Colonic mucosa (tissue), 4 donors: ENCODE measurements around the gene CLDN4. TPM values are rescaled to one million over a fixed set of nuclear protein-coding genes. Genes with fewer than 3 reads are reported as not detected.
A peak's percentile ranks its signal among the peaks of the same experiment; 100 is the strongest.

Source experiments
- DNase-seq: peaks from one replicate; pipeline ENCODE4 v3.0.0-alpha.2; 2020
- H3K27ac ChIP-seq: fragments of 200-600 bp; one replicate; pipeline ENCODE4 v1.8.0; 2021
- H3K27me3 ChIP-seq: fragments of 200-600 bp; one replicate; pipeline ENCODE4 v1.8.0; 2021
- H3K36me3 ChIP-seq: fragments of 200-600 bp; one replicate; pipeline ENCODE4 v1.8.0; 2021
- H3K4me1 ChIP-seq: fragments of 200-600 bp; one replicate; pipeline ENCODE4 v1.8.0; 2021; ENCODE audit warnings: mild to moderate bottlenecking
- H3K4me3 ChIP-seq: fragments of 200-600 bp; one replicate; pipeline ENCODE4 v1.8.0; 2021
- H3K9ac ChIP-seq, 2 donors: one replicate each; pipeline ENCODE4 v1.7.0; 2013; ENCODE audit warnings: control low read depth in 2 of 2, low read depth in 2 of 2, low read length in 2 of 2
- H3K9me3 ChIP-seq: fragments of 200-600 bp; one replicate; pipeline ENCODE4 v1.8.0; 2021
- CTCF ChIP-seq: fragments of 200-600 bp; IDR thresholded peaks from one replicate; pipeline ENCODE4 v1.8.0; 2022; ENCODE audit warnings: antibody characterized with exemption, mild to moderate bottlenecking
- intact Hi-C: fragments of 100-400 bp; cut with DNase I; formaldehyde crosslinking; loops from one replicate; pipeline ENCODE4 v1.14.1; 2022
- total RNA-seq, 2 donors: library from RNA; stranded (reverse); fragmentation: NEBNext Ultra II Directional in 1 of 2; extraction: Animal tissue kit (Norgen Biotek cat#: 25700) in 1 of 2; gene quantifications; one replicate each; pipeline ENCODE4 v1.2.1, GENCODE V29; 2021
- donor health status: healthy.
- donor health status: DM: no; HTN: no; CAD: no.
- donor health status: DM: no; HTN: no; CAD: no.

The CLDN4 gene
- total RNA-seq, 2 donors from 2014 or later = 568 to 932 TPM

- H3K27me3 ChIP-seq = no peaks in the 10 kb centered on the region
- H3K9ac ChIP-seq = no peak within 1 kb of the TSS
- no peaks in the 10 kb centered on the region for H3K36me3 ChIP-seq
- intact Hi-C loops = no loop called here
- no peak for TF ChIP-seq CTCF
- no peak within 1 kb of the TSS for H3K4me3 ChIP-seq
- H3K27ac ChIP-seq = no peak within 1 kb of the TSS
- H3K9me3 ChIP-seq = no peaks in the 10 kb centered on the region
- no peaks in the 10 kb centered on the region for H3K4me1 ChIP-seq
- no peak for DNase-seq
Observed at GRCh38 chr7:73860859-73861258, 30.1 kb downstream of the CLDN4 start, which contains the start of gene TMEM270. Gene TMEM270 (plus strand): TSS chr7:73861159. CDS start chr7:73861195, 36 bp downstream.

GRCh38 chr7:73861305-73861704, 30.5 kb downstream of the CLDN4 start:
- Histone ChIP-seq H3K9me3 (no peaks in the 10 kb centered on the region), H3K27me3 (no peaks in the 10 kb centered on the region), H3K4me3 (no peak overlapping the region), H3K4me1 (no peaks in the 10 kb centered on the region), H3K27ac (no peak overlapping the region), H3K36me3 (no peaks in the 10 kb centered on the region), H3K9ac (no peak overlapping the region)
- no peak for DNase-seq
- intact Hi-C loops = no loop called here
- TF ChIP-seq CTCF = no peak

- no peak overlapping the region for H3K9ac ChIP-seq
- no peak overlapping the region for H3K27ac ChIP-seq
- no peaks in the 10 kb centered on the region for H3K36me3 ChIP-seq
- no peak for DNase-seq
- no peak for TF ChIP-seq CTCF
- intact Hi-C loops = loop anchor here (5.0 kb wide), 1 partner anchor 162 kb away; the partner anchor contains the start of gene ELN
- H3K4me1 ChIP-seq = no peaks in the 10 kb centered on the region
- no peak overlapping the region for H3K4me3 ChIP-seq
- H3K27me3 ChIP-seq = no peaks in the 10 kb centered on the region
- no peaks in the 10 kb centered on the region for H3K9me3 ChIP-seq
Observed at GRCh38 chr7:73864981-73865711, 34.4 kb downstream of the CLDN4 start.

GRCh38 chr7:73865738-73866445, 35.1 kb downstream of the CLDN4 start:
- Histone ChIP-seq H3K27me3 (no peaks in the 10 kb centered on the region), H3K9ac (no peak overlapping the region), H3K4me3 (no peak overlapping the region), H3K9me3 (no peaks in the 10 kb centered on the region), H3K27ac (no peak overlapping the region), H3K4me1 (no peaks in the 10 kb centered on the region), H3K36me3 (no peaks in the 10 kb centered on the region)
- peak; percentile 49 for TF ChIP-seq CTCF
- intact Hi-C loops = loop anchor here (5.0 kb wide), 1 partner anchor 161 kb away; the partner anchor contains the start of gene ELN
- DNase-seq = no peak

GRCh38 chr7:73866446-73866767, 35.6 kb downstream of the CLDN4 start:
- intact Hi-C loops = loop anchor here (5.0 kb wide), 1 partner anchor 161 kb away; the partner anchor contains the start of gene ELN
- Histone ChIP-seq H3K4me3 (no peak overlapping the region), H3K27me3 (no peaks in the 10 kb centered on the region)

More at GRCh38 chr7:73866446-73866767, 35.6 kb downstream of the CLDN4 start:
- Histone ChIP-seq H3K9me3 (no peaks in the 10 kb centered on the region), H3K36me3 (no peaks in the 10 kb centered on the region), H3K9ac (no peak overlapping the region), H3K4me1 (no peaks in the 10 kb centered on the region), H3K27ac (no peak overlapping the region)
- TF ChIP-seq CTCF = no peak
- DNase-seq = no peak
